ENCODE results near the gene OLFM4. TPM values are rescaled to one million over a fixed set of nuclear protein-coding genes. Genes with fewer than 3 reads are reported as not detected.
"Not testable (repeated sequence)": the region's sequence is repeated elsewhere in the genome, so short reads cannot be mapped to it uniquely, and the experiment has no call there.

OLFM4 gene
- total RNA-seq, 2 experiments from 2014 or later, result 0.06 TPM; not detected in 1

DNA sequence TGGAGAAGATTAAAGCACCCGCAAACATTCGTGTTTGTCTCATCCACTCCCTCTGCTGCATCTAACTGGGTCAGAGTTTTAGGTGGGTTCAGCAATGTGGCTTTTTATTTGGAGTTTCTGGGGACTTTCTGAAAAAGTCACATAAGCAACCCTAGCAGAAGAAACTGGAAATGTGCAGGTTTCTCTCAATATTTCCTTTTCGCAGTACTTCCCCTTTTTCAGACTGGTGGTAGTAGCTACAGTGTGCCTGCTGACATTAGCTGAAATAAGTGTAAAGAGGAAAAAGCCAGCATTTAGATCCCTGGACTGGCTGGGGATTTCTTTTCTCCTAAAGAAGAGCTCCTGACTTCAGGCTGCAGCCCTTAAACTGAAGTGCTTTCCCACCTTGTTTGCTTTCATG is 15.9 kb upstream of the OLFM4 start:
- Histone ChIP-seq H3K9me2 (ENCODE audit: insufficient read depth, low read length) (no peaks in the 10 kb centered on the region), H3K27ac (ENCODE audit: low read depth, low read length, poor library complexity, severe bottlenecking) (no peak overlapping the region), H3K4me3 (ENCODE audit: low read depth, low read length, poor library complexity, severe bottlenecking) (no peak overlapping the region), H2AFZ (ENCODE audit: low read length) (no peak overlapping the region), H3K9me3 (ENCODE audit: low read length) (no peaks in the 10 kb centered on the region), H3K79me2 (ENCODE audit: insufficient read depth, low read depth, low read length) (no peaks in the 10 kb centered on the region), H3K4me2 (ENCODE audit: low read length) (no peak overlapping the region), H4K20me1 (ENCODE audit: insufficient read depth, low read length) (no peaks in the 10 kb centered on the region), H3K36me3 (ENCODE audit: insufficient read depth, low read length) (no peaks in the 10 kb centered on the region), H3K4me1 (ENCODE audit: insufficient read depth, low read length, poor library complexity, severe bottlenecking) (no peaks in the 10 kb centered on the region)
- no peak for TF ChIP-seq EZH2phosphoT487 (IDR thresholded peaks at IDR 0.05; ENCODE audit: borderline replicate concordance, low read depth, low read length)
- TF ChIP-seq, protein P1, sequence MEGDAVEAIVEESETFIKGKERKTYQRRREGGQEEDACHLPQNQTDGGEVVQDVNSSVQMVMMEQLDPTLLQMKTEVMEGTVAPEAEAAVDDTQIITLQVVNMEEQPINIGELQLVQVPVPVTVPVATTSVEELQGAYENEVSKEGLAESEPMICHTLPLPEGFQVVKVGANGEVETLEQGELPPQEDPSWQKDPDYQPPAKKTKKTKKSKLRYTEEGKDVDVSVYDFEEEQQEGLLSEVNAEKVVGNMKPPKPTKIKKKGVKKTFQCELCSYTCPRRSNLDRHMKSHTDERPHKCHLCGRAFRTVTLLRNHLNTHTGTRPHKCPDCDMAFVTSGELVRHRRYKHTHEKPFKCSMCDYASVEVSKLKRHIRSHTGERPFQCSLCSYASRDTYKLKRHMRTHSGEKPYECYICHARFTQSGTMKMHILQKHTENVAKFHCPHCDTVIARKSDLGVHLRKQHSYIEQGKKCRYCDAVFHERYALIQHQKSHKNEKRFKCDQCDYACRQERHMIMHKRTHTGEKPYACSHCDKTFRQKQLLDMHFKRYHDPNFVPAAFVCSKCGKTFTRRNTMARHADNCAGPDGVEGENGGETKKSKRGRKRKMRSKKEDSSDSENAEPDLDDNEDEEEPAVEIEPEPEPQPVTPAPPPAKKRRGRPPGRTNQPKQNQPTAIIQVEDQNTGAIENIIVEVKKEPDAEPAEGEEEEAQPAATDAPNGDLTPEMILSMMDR (conservative IDR thresholded peaks at IDR 0.05; ENCODE audit: low read length), result no peak
- ChIA-PET CTCF (ENCODE audit: unreplicated experiment) (no interaction called here), POLR2A (no interaction called here)
- DNase-seq (ENCODE audit: low spot score), result peak; percentile 1
- intact Hi-C loops (cut with micrococcal nuclease; ENCODE audit: unreplicated experiment), result no loop called here
- no TSS peak for BruUV-seq (replicated peaks)

DNA sequence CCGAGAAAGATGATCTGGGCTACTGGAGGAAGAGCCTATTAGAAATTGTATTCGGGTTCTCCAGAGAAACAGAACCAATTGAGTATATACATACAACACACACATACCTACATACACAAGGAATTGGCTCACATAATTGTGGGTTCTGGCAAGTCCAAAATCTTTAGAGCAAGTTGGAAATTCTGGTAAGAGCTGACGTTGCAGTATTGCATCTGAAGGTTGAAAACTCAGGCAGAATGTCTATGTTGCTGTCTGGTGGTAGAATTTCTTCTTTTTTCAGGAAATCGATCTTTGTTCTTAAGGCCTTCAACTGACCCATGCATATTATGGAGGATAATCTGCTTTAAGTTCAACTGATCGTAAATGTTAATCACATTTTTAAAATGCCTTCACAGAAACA is 15.5 kb upstream of the OLFM4 start:
- TF ChIP-seq, protein P1 (conservative IDR thresholded peaks at IDR 0.05; ENCODE audit: low read length), result no peak
- TF ChIP-seq EZH2phosphoT487 (IDR thresholded peaks at IDR 0.05; ENCODE audit: borderline replicate concordance, low read depth, low read length), result no peak
- intact Hi-C loops (cut with micrococcal nuclease; ENCODE audit: unreplicated experiment), result no loop called here
- H3K9me3 ChIP-seq (ENCODE audit: low read length), result no peaks in the 10 kb centered on the region
- no peak overlapping the region for H3K27ac ChIP-seq (ENCODE audit: low read depth, low read length, poor library complexity, severe bottlenecking)
- H3K36me3 ChIP-seq (ENCODE audit: insufficient read depth, low read length), result no peaks in the 10 kb centered on the region
- H3K4me3 ChIP-seq (ENCODE audit: low read depth, low read length, poor library complexity, severe bottlenecking), result no peak overlapping the region
- H3K4me1 ChIP-seq (ENCODE audit: insufficient read depth, low read length, poor library complexity, severe bottlenecking), result no peaks in the 10 kb centered on the region
- no peak overlapping the region for H2AFZ ChIP-seq (ENCODE audit: low read length)
- H3K9me2 ChIP-seq (ENCODE audit: insufficient read depth, low read length), result no peaks in the 10 kb centered on the region
- ChIA-PET CTCF (ENCODE audit: unreplicated experiment) (no interaction called here), POLR2A (no interaction called here)
- no peaks in the 10 kb centered on the region for H4K20me1 ChIP-seq (ENCODE audit: insufficient read depth, low read length)
- no TSS peak for BruUV-seq (replicated peaks)
- H3K79me2 ChIP-seq (ENCODE audit: insufficient read depth, low read depth, low read length), result no peaks in the 10 kb centered on the region
- H3K4me2 ChIP-seq (ENCODE audit: low read length), result no peak overlapping the region
- no peak for DNase-seq (ENCODE audit: low spot score)

DNA sequence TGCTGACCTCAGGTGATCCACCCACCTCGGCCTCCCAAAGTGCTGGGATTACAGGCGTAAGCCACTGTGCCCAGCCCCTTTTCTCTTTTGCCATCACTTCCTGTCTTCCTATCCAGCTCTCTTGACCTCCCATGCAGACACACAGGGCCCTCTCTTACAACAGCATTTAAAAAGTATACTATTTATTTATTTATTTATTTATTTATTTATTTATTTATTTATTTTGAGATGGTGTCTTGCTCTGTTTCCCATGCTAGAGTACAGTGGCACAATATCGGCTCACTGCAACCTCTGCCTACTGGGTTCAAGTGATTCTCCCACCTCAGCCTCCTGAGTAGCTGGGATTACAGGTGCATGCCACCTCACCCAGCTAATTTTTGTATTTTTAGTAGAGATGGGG is 14.6 kb upstream of the OLFM4 start:
- CTCF ChIA-PET (ENCODE audit: unreplicated experiment); H3K4me2 ChIP-seq (ENCODE audit: low read length); H3K79me2 ChIP-seq (ENCODE audit: insufficient read depth, low read depth, low read length); H3K9me3 ChIP-seq (ENCODE audit: low read length); BruUV-seq (replicated peaks); H2AFZ ChIP-seq (ENCODE audit: low read length); H3K36me3 ChIP-seq (ENCODE audit: insufficient read depth, low read length); intact Hi-C loops (cut with micrococcal nuclease; ENCODE audit: unreplicated experiment); H3K4me1 ChIP-seq (ENCODE audit: insufficient read depth, low read length, poor library complexity, severe bottlenecking); H3K4me3 ChIP-seq (ENCODE audit: low read depth, low read length, poor library complexity, severe bottlenecking); H3K9me2 ChIP-seq (ENCODE audit: insufficient read depth, low read length); H3K27ac ChIP-seq (ENCODE audit: low read depth, low read length, poor library complexity, severe bottlenecking); H4K20me1 ChIP-seq (ENCODE audit: insufficient read depth, low read length); DNase-seq (ENCODE audit: low spot score); POLR2A ChIA-PET: not testable (repeated sequence)

Measured in OCI-LY7 (cell line).